OCI-LY1 (cell line): ENCODE results near the gene ATXN7L1.

ENCODE experiments used
- H2AFZ ChIP-seq: fragments of 200-600 bp; sonication (generic), shearing (Covaris generic); 2 replicates; pipeline ENCODE4 v1.6.0; 2014; ENCODE audit warnings: antibody characterized with exemption, mild to moderate bottlenecking, low read length
- H3F3A ChIP-seq: fragments of 200-600 bp; sonication (generic), shearing (Covaris generic); 2 replicates; pipeline ENCODE4 v1.6.0; 2014; ENCODE audit warnings: mild to moderate bottlenecking, antibody characterized with exemption, low read length, moderate library complexity; ENCODE audit not compliant: insufficient read depth
- H3K27ac ChIP-seq: fragments of 200-600 bp; sonication (generic); 2 replicates; pipeline ENCODE4 v1.5.1; 2014; ENCODE audit warnings: low read length, mixed run types, mild to moderate bottlenecking, low read depth; ENCODE audit not compliant: poor library complexity, severe bottlenecking
- H3K27me3 ChIP-seq: fragments of 200-600 bp; sonication (generic); 2 replicates; pipeline ENCODE4 v1.6.0; 2014; ENCODE audit warnings: antibody characterized with exemption, mild to moderate bottlenecking, low read length, moderate library complexity; ENCODE audit not compliant: insufficient read depth
- H3K36me3 ChIP-seq: fragments of 200-600 bp; sonication (generic); 2 replicates; pipeline ENCODE4 v1.6.1; 2014; ENCODE audit warnings: mild to moderate bottlenecking, antibody characterized with exemption, low read length, moderate library complexity, mixed read lengths; ENCODE audit not compliant: insufficient read depth
- H3K4me1 ChIP-seq: fragments of 200-600 bp; sonication (generic); 2 replicates; pipeline ENCODE4 v1.5.1; 2014; ENCODE audit warnings: mild to moderate bottlenecking, low read length, moderate library complexity; ENCODE audit not compliant: insufficient read depth, severe bottlenecking
- H3K4me2 ChIP-seq: fragments of 200-600 bp; sonication (generic), shearing (Covaris generic); 2 replicates; pipeline ENCODE4 v1.6.1; 2014; ENCODE audit warnings: low read length
- H3K4me3 ChIP-seq: fragments of 200-600 bp; sonication (generic); 2 replicates; pipeline ENCODE4 v1.5.1; 2014; ENCODE audit warnings: low read length, low read depth, mild to moderate bottlenecking, mixed read lengths; ENCODE audit not compliant: poor library complexity, severe bottlenecking
- H3K79me2 ChIP-seq: fragments of 200-600 bp; shearing (Covaris generic); 2 replicates; pipeline ENCODE4 v1.6.1; 2016; ENCODE audit warnings: mixed run types, low read length, mixed read lengths; ENCODE audit not compliant: insufficient read depth
- H3K9ac ChIP-seq: fragments of 200-600 bp; sonication (generic), shearing (Covaris generic); 2 replicates; pipeline ENCODE4 v1.6.1; 2014; ENCODE audit warnings: mild to moderate bottlenecking, low read length, mixed read lengths
- H3K9me2 ChIP-seq: fragments of 200-600 bp; sonication (generic), shearing (Covaris generic); 2 replicates; pipeline ENCODE4 v1.6.1; 2014; ENCODE audit warnings: low read depth, mild to moderate bottlenecking, low read length, mixed read lengths
- H3K9me3 ChIP-seq: fragments of 200-600 bp; shearing (Covaris generic); 2 replicates; pipeline ENCODE4 v1.6.1; 2014; ENCODE audit warnings: low read length, mixed read lengths
- H4K20me1 ChIP-seq: fragments of 200-600 bp; sonication (generic), shearing (Covaris generic); 2 replicates; pipeline ENCODE4 v1.6.0; 2016; ENCODE audit warnings: mild to moderate bottlenecking, low read length; ENCODE audit not compliant: insufficient read depth
- EZH2 ChIP-seq: fragments of 200-600 bp; sonication (generic), shearing (Covaris generic); IDR thresholded peaks from 2 replicates; pipeline ENCODE4 v1.8.0; 2017; ENCODE audit warnings: borderline replicate concordance, mixed run types, mild to moderate bottlenecking, antibody characterized with exemption, low read length, moderate library complexity, mixed read lengths
- TF ChIP-seq, protein P1 (sequence below): fragments of 200-600 bp; sonication (generic), shearing (Covaris generic); IDR thresholded peaks from 2 replicates; pipeline ENCODE4 v1.5.1; 2017; ENCODE audit warnings: mild to moderate bottlenecking, antibody characterized with exemption, low read length, moderate library complexity, mixed read lengths

ATXN7L1 gene

DNA sequence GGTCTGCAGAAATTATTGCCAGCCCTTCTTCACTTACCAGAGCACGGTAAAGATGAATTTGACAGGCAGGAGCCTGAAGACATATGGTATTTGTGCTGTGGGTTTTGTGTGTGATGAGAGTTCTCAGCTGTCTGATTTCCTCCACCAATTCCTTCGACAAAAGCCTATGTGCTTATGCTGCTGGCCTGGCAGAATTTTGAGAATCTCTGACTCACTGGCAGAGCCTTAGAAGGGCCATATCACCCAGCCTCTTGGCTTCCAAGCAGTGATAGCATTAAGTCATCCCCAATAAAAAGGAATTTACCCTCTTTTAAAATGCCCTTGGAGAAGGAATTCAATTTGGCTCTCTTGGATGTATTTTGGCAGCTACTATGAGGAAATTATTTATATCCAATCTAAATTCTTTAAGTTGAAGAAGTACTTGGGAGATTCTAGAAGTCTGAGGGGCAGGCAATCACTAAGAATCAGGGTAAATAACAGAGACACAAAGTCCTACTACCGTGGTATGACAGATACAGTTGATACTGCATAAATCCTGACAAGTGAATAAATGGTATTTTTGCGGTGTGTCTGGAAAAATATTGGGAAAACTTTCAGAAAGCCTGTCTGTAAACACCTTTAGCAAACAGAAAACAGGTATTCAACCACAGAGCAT lies 226.5 kb downstream of the ATXN7L1 start:
- no peaks in the 10 kb centered on the region for H3K36me3 ChIP-seq
- H3K79me2 ChIP-seq: no peaks in the 10 kb centered on the region
- no peaks in the 10 kb centered on the region for H3K4me1 ChIP-seq
- no peaks in the 10 kb centered on the region for H3K9me2 ChIP-seq
- no peak overlapping the region for H3K4me3 ChIP-seq
- H3F3A ChIP-seq: no peaks in the 10 kb centered on the region
- no peak overlapping the region for H3K4me2 ChIP-seq
- H3K27ac ChIP-seq: no peak overlapping the region
- H3K27me3 ChIP-seq: no peaks in the 10 kb centered on the region
- TF ChIP-seq, protein P1, sequence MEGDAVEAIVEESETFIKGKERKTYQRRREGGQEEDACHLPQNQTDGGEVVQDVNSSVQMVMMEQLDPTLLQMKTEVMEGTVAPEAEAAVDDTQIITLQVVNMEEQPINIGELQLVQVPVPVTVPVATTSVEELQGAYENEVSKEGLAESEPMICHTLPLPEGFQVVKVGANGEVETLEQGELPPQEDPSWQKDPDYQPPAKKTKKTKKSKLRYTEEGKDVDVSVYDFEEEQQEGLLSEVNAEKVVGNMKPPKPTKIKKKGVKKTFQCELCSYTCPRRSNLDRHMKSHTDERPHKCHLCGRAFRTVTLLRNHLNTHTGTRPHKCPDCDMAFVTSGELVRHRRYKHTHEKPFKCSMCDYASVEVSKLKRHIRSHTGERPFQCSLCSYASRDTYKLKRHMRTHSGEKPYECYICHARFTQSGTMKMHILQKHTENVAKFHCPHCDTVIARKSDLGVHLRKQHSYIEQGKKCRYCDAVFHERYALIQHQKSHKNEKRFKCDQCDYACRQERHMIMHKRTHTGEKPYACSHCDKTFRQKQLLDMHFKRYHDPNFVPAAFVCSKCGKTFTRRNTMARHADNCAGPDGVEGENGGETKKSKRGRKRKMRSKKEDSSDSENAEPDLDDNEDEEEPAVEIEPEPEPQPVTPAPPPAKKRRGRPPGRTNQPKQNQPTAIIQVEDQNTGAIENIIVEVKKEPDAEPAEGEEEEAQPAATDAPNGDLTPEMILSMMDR: no peak
- TF ChIP-seq EZH2: no peak
- no peak overlapping the region for H3K9ac ChIP-seq
- no peaks in the 10 kb centered on the region for H4K20me1 ChIP-seq
- H2AFZ ChIP-seq: no peak overlapping the region
- H3K9me3 ChIP-seq: no peaks in the 10 kb centered on the region

DNA sequence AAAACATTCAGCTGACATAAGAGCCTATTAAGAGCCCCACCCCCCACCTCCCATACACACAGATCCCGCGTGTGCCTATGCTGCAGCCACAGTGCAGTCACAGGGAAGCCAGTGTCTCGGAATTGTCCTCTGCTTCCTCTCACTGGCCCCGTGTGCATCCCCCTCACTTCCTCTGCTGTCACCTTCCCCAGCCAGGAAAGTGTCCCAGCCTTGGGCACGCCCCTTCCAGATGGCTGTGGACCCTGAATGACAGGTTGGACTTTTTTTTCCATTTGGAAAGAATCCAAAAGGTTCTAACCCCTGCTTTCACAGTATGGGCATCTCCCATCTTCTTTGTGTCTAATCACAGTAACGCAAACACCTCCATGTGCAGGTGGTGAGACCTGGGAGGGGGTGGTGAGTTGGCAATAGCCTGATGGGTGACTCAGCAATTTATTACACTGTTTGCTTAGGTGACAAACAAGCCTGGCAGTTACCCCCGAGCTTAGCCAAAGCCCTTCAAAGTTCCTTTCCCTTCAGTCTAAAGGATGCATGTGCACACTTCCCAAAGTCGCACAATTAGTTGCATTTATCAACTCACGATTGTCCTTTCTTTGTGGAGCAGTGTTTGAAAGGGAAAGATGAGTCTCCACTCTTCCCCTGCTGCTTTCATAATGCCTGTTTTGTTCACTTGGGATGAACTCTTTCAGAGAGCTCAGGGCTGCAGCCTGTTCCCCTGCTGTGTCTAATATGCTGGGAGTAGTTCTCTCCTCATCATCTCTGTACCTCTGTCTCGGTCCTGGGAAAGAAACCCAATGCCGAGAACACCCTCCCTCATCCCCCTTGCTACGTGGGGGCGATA lies 227.6 kb downstream of the ATXN7L1 start:
- Histone ChIP-seq H3K27ac (no peak overlapping the region), H3K4me3 (no peak overlapping the region), H3K27me3 (no peaks in the 10 kb centered on the region), H3K79me2 (no peaks in the 10 kb centered on the region), H3K36me3 (no peaks in the 10 kb centered on the region), H3K4me2 (no peak overlapping the region), H4K20me1 (no peaks in the 10 kb centered on the region), H3K9me3 (no peaks in the 10 kb centered on the region), H3K4me1 (no peaks in the 10 kb centered on the region), H2AFZ (no peak overlapping the region), H3K9ac (no peak overlapping the region), H3F3A (no peaks in the 10 kb centered on the region), H3K9me2 (no peaks in the 10 kb centered on the region)
- no peak for TF ChIP-seq EZH2
- TF ChIP-seq, protein P1: no peak

DNA sequence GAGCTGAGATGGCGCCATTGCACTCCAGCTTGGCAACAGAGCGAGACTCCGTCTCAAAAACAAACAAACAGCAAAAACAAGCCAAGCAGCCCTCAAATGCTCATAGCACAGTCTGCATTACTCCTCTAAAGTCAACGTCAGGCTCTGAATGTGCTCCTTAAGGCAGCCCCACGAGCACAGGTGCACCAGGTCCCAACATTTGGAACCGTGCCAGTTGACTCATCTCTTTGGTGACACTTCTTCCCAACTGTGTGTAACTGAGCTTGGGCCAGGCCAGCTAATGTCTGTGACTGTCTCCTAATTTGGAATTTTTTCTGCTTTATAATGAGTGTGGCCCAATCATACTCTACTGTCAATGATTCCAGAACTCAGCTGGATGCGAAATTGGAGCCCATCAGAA lies 228.8 kb downstream of the ATXN7L1 start:
- Histone ChIP-seq H3K79me2 (no peaks in the 10 kb centered on the region), H3K4me3 (no peak overlapping the region), H3K9me2 (no peaks in the 10 kb centered on the region), H3K9me3 (no peaks in the 10 kb centered on the region), H3K27ac (no peak overlapping the region), H3K36me3 (no peaks in the 10 kb centered on the region), H3K27me3 (no peaks in the 10 kb centered on the region), H3F3A (no peaks in the 10 kb centered on the region), H3K4me2 (no peak overlapping the region), H2AFZ (no peak overlapping the region), H3K9ac (no peak overlapping the region), H4K20me1 (no peaks in the 10 kb centered on the region), H3K4me1 (no peaks in the 10 kb centered on the region)
- TF ChIP-seq, protein P1: no peak
- TF ChIP-seq EZH2: no peak
